Lower leg skin (tissue), 3 donors: Measurements from ENCODE around the gene DGKI.

Experiments
- CTCF ChIP-seq, 3 donors: fragments of 450-650 bp; IDR thresholded peaks; one replicate each; pipeline ENCODE4 v1.5.1; 2016; ENCODE audit warnings: antibody characterized with exemption in 3 of 3, mild to moderate bottlenecking in 3 of 3, moderate library complexity in 2 of 3
- POLR2A ChIP-seq, 2 donors: fragments of 450-650 bp; IDR thresholded peaks; one replicate each; pipeline ENCODE4 v1.6.1; 2016 to 2017; ENCODE audit warnings: antibody characterized with exemption in 2 of 2, mild to moderate bottlenecking in 1 of 2, moderate library complexity in 1 of 2

DNA sequence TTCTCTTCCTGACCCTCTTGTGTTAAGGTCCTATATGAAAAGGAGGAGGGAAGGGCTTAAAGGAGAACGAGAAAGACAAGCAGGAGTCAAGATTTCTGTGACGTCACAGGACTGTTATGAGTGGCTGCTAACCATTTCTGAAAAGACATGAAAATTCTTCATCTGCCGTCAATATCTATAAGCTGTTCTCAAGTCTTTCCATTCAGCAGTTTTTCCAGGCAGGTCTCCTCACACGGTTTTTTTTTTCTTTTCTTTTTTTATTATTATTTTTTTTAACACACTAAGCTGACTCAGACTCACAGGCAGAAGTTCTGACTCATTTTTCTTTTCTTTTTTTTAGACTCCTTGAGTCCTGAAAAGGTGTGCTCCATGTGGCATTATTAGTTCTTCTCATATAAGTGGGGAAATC is 72.0 kb downstream of the DGKI start:
- TF ChIP-seq POLR2A (IDR thresholded peaks at IDR 0.05) (no peak), CTCF (IDR thresholded peaks at IDR 0.05) (no peak)
